Measurements from ENCODE around the gene KRTAP9-3. TPM values are rescaled to one million over a fixed set of nuclear protein-coding genes. Genes with fewer than 3 reads are reported as not detected.
"Not testable (repeated sequence)": the region's sequence is repeated elsewhere in the genome, so short reads cannot be mapped to it uniquely, and the experiment has no call there.

KRTAP9-3 gene, protein sequence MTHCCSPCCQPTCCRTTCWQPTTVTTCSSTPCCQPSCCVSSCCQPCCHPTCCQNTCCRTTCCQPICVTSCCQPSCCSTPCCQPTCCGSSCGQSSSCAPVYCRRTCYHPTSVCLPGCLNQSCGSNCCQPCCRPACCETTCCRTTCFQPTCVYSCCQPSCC
- total RNA-seq (2014; rRNA removed; shearing (Covaris generic)), result not detected in 2 replicates

DNA sequence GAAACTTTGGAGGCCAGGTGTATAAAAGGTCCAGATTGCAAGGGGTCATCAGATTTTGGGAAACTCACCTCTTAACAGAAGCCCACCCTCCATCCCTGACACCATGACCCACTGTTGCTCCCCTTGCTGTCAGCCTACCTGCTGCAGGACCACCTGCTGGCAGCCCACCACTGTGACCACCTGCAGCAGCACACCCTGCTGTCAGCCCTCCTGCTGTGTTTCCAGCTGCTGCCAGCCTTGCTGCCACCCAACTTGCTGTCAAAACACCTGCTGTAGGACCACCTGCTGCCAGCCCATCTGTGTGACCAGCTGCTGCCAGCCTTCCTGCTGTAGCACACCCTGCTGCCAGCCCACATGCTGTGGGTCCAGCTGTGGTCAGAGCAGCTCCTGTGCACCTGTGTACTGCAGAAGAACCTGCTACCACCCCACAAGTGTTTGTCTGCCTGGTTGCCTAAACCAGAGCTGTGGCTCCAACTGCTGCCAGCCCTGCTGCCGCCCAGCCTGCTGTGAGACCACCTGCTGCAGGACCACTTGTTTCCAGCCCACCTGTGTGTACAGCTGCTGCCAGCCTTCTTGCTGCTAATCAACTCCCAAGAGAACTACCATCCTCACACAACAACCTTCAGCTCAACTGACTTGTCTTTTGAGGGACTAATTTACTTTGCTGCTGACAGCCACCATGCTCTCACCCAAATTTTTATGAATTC is at the start of gene KRTAP9-3:
KRTAP9-3 (plus strand) TSS at position 51 of the 707 bp plus-strand sequence; CDS start at position 104, 53 bp downstream.
- not testable (repeated sequence) for DNase-seq (ENCODE audit: low read depth)

GRCh38 chr17:41184480-41184961 is 47.7 kb upstream of the KRTAP9-3 start, which contains the start of gene KRTAP4-1:
KRTAP4-1 (minus strand) TSS chr17:41184911; CDS start chr17:41184854, 57 bp downstream.
- no peak for DNase-seq (ENCODE audit: low read depth)

DNA sequence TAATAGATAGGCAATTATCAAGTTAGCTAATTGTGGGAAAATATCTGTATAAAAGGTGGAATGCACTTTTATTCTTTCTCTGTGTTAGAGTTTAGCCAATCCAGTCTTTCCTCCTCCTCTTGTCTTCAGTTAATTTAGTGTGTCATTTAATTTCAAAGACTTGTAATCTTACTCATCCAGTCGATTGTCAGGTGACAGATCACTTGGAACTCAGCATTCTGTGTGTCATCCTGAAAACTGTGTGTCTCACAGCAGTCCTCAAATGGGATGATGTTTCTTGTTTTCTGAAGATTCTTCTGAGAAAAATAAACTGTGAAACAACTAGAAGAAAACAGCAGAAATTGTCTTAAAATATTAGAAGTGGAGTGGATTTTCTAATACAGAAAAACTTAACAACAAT is 47.2 kb upstream of the KRTAP9-3 start:
- no peak for DNase-seq (ENCODE audit: low read depth)

DNA sequence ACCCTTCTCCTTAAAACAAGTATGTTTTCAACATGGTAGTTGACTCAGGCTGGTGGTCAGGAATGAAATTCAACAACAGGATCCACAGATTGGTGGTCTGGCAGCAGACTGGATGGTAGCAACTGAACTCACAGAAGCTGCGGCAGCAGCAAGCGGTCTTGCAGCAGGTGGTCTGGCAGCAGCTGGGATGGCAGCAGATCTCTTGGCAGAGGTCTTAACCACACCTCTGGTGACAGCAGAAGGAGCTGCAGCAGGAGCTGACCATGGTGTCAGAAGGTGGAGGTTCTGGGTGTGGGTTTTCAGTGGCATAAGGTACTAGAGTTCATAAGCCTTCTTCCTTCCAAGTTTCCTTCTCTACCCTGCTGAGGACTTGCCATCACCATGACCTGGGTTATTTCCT is 45.4 kb upstream of the KRTAP9-3 start:
- DNase-seq (ENCODE audit: low read depth), result no peak

DNA sequence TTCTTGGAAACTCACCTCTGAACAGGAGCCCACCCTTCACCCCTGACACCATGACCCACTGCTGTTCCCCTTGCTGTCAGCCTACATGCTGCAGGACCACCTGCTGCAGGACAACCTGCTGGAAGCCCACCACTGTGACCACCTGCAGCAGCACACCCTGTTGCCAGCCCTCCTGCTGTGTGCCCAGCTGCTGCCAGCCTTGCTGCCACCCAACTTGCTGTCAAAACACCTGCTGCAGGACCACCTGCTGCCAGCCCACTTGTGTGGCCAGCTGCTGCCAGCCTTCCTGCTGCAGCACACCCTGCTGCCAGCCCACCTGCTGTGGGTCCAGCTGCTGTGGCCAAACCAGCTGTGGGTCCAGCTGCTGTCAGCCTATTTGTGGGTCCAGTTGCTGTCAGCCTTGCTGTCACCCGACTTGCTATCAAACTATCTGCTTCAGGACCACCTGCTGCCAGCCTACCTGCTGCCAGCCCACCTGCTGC is 42.4 kb upstream of the KRTAP9-3 start, which contains the start of gene KRTAP9-1:
KRTAP9-1 (plus strand) TSS at position 51 of the 482 bp plus-strand sequence; CDS start at position 51, 0 bp downstream.
- not testable (repeated sequence) for DNase-seq (ENCODE audit: low read depth)

DNA sequence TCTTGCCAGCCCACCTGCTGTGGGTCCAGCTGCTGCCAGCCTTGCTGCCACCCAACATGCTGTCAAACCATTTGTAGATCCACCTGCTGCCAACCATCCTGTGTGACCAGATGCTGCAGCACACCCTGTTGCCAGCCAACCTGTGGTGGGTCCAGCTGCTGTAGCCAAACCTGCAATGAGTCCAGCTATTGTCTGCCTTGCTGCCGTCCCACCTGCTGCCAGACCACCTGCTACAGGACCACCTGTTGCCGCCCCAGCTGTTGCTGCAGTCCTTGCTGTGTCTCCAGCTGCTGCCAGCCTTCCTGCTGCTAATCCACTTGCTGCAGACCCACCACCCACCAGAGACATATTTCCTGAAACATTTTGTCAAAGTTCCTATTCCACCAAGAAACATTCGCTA is 41.9 kb upstream of the KRTAP9-3 start:
- DNase-seq (ENCODE audit: low read depth), result no peak

DNA sequence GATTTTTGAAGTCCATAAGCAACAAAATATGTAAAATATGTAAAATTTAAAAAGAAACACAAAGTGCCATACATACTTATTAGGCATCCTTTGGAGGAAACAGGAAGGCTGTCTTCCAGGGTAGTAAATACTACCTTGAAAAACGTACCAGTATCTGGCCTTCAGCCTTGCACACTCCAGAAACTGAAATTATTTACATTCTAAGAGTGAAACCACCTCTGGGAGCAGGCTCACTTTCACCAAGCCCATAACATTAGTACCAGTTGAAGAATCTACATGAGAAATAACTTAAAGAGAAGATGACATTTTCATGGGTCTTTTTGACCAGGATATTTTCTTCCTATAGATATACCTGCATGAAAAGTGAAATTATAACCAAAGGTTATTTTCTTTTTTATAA is 36.2 kb upstream of the KRTAP9-3 start:
- DNase-seq (ENCODE audit: low read depth), result no peak

GRCh38 chr17:41199421-41200078 is 32.7 kb upstream of the KRTAP9-3 start:
- DNase-seq (ENCODE audit: low read depth), result no peak

DNA sequence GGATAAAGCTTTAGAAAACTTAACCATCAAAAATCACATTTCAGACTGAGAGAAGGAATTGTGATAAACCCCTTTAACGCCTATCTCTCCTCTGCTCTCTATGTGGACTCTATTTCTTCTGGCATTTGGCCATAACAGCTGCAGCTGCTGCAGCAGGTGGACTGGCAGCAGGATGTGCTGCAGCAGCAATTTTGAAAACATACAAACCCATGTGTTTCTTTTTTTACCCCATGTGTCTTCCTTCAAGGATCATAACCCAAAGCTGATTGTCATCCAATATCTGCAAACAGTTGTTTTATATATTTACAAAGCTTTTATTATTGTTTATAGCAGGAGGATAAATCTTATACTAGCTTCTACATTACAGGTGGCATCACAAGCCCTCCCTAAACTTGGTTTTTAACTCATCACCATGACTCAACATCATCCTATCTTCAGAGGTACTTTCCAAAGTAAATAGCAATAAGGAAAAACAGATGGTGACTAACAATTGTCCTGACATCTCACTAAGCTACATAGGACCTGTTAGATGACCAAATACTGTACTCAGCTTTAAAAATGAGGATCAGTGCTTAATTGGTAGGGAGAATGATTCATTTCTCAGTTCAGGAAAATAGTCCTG is 20.3 kb upstream of the KRTAP9-3 start:
- DNase-seq (ENCODE audit: low read depth), result peak; percentile 29

GRCh38 chr17:41212524-41213169 is 19.6 kb upstream of the KRTAP9-3 start:
- DNase-seq (ENCODE audit: low read depth), result peak; percentile 15

DNA sequence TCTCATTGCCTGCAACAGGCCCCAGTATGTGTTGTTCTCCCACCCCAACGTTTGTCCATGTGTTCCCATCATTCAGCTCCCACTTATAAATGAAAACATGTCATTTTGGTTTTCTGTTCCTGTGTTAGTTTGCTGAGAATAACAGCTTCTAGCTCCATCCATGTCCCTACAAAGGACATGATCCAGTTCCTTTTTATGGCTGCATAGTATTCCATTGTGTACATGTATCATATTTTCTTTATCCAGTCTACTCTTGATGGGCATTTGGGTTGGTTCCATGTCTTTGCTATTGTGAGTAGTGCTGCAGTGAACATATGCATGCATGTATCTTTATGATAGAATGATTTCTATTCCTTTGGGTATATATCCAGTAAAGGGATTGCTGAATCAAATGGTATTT is 16.6 kb upstream of the KRTAP9-3 start:
- DNase-seq (ENCODE audit: low read depth), result no peak

GRCh38 chr17:41223821-41224220 is 8.4 kb upstream of the KRTAP9-3 start:
- DNase-seq (ENCODE audit: low read depth), result no peak

- no peak for DNase-seq (ENCODE audit: low read depth)
Observed at GRCh38 chr17:41226051-41226450, 6.2 kb upstream of the KRTAP9-3 start.

- not testable (repeated sequence) for DNase-seq (ENCODE audit: low read depth)
Observed at GRCh38 chr17:41226598-41227095, 5.6 kb upstream of the KRTAP9-3 start, which contains the start of gene KRTAP9-2. KRTAP9-2 (plus strand) TSS chr17:41226648; CDS start chr17:41226655, 7 bp downstream.

GRCh38 chr17:41230094-41230493 is 2.2 kb upstream of the KRTAP9-3 start:
- no peak for DNase-seq (ENCODE audit: low read depth)

DNA sequence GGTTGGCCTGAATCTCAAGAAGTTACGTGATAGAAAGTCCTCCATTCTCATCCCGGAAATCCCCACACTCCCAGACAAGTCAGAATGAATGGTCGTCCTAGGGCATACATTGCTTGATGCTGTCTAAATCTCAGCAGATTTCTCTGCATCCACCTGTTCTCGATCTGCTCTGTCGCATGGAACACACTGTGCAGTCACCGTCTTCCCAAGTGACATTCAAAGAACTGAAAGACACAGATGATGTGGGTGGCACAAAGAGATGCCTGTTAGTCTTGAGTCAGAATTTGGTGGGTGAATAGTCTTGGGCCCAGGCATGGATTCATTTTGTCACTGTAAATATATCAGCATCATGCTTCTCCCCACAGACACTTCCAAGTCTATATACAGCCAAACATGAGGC is 518 bp upstream of the KRTAP9-3 start:
- no peak for DNase-seq (ENCODE audit: low read depth)

GRCh38 chr17:41237116-41237515 is 4.9 kb downstream of the KRTAP9-3 start:
- not testable (repeated sequence) for DNase-seq (ENCODE audit: low read depth)

DNA sequence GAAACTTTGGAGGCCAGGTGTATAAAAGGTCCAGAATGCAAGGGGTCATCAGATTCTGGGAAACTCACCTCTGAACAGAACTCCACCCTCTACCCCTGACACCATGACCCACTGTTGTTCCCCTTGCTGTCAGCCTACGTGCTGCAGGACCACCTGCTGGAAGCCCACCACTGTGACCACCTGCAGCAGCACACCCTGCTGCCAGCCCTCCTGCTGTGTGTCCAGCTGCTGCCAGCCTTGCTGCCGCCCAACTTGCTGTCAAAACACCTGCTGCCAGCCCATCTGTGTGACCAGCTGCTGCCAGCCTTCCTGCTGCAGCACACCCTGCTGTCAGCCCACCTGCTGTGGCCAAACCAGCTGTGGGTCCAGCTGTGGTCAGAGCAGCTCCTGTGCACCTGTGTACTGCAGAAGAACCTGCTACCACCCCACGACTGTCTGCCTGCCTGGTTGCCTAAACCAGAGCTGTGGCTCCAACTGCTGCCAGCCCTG is 5.7 kb downstream of the KRTAP9-3 start, which contains the start of gene KRTAP9-8:
KRTAP9-8 (plus strand) TSS at position 51 of the 489 bp plus-strand sequence; CDS start at position 104, 53 bp downstream.
- DNase-seq (ENCODE audit: low read depth), result not testable (repeated sequence)

DNA sequence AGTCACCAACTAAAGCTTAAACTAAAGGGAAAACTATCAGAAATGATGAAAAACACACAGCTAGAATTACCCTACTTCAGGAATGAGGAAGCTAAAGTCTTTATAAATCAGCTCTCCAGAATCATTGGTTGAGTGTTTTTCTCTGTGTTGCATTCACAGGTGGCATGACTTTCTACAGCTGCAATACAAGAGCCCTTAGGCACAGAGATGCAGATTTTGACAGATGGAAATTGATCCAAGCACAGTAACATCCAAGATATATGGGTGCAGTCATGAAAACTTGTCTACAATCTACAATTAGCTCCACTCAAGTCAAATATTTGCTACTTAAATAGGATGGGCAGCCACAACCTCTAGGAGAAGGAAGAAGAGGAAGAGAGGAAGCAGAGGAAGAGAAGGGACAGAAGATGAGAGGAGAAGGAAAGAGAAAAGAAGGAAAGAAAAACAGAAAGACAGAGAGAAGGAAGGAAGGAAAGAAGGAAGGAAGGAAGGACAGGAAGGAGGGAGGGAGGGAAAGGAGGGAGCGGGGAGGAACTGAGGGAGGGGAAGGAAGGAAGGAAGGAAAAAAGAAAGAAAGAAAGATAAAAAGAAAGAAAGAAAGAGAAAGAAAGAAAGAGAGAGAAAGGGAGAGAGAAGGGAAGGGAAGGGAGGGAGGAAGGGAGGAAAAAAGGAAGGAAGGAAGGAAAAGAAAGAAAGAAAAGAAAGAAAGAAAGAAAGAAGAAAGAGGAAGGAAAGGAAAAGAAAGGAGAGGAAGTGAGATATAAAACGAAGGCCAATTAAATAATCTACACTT is 14.9 kb downstream of the KRTAP9-3 start:
- not testable (repeated sequence) for DNase-seq (ENCODE audit: low read depth)
